ENCODE measurements around the gene ALOX5.

GRCh38 chr10:45454859-45455258 is 80.8 kb downstream of the ALOX5 start:
- TF ChIP-seq CTCF (IDR thresholded peaks at IDR 0.05) = no peak
- no peak for TF ChIP-seq POLR2A (IDR thresholded peaks at IDR 0.05)

Data from body of pancreas (tissue), 4 donors.